Aorta (tissue), 5 donors: ENCODE data around the gene IL4I1. TPM values are rescaled to one million over a fixed set of nuclear protein-coding genes. Genes with fewer than 3 reads are reported as not detected.

ENCODE experiments used
- ATAC-seq: fragments of 200-7000 bp; cut with Tn5 transposase; one replicate; pipeline ENCODE4 v1.9.1; 2022; ENCODE audit warnings: moderate library complexity; ENCODE audit not compliant: low FRiP score
- DNase-seq, 2 donors: peaks; one replicate each; pipeline ENCODE4 v3.0.0-alpha.2; 2020
- H3K27ac ChIP-seq, 2 donors: one replicate each; pipeline ENCODE4 v1.5.1; 2013; ENCODE audit warnings: low read length in 2 of 2, mild to moderate bottlenecking in 2 of 2, moderate library complexity in 2 of 2, control low read depth in 1 of 2, inconsistent platforms in 1 of 2, low read depth in 1 of 2
- H3K27me3 ChIP-seq, 2 donors: one replicate each; pipeline ENCODE4 v1.6.1; 2013; ENCODE audit warnings: control low read depth in 1 of 2, low read length in 1 of 2, mild to moderate bottlenecking in 1 of 2, moderate library complexity in 1 of 2; ENCODE audit not compliant: insufficient read depth in 2 of 2, control insufficient read depth in 1 of 2
- H3K36me3 ChIP-seq, 2 donors: one replicate each; pipeline ENCODE4 v1.6.1; 2013; ENCODE audit warnings: control low read depth in 1 of 2, low read length in 1 of 2, mild to moderate bottlenecking in 1 of 2; ENCODE audit not compliant: insufficient read depth in 2 of 2, control insufficient read depth in 1 of 2
- H3K4me1 ChIP-seq, 2 donors: one replicate each; pipeline ENCODE4 v1.6.1; 2013; ENCODE audit warnings: low read length in 2 of 2, control low read depth in 1 of 2, mild to moderate bottlenecking in 1 of 2, moderate library complexity in 1 of 2; ENCODE audit not compliant: insufficient read depth in 2 of 2, control insufficient read depth in 1 of 2
- H3K4me3 ChIP-seq, 2 donors: one replicate each; pipeline ENCODE4 v1.5.1; 2013; ENCODE audit warnings: low read length in 2 of 2, control low read depth in 1 of 2, mild to moderate bottlenecking in 1 of 2
- H3K9me3 ChIP-seq: one replicate; pipeline ENCODE4 v1.6.1; 2013; ENCODE audit warnings: mild to moderate bottlenecking, low read length; ENCODE audit not compliant: control insufficient read depth
- WGBS, 2 donors: extraction: QIAGEN DNeasy Blood & Tissue Kit; methylation state at CpG; one replicate each; pipeline ENCODE4 v1.1.7; 2013; 5-methylcytosine and 5-hydroxymethylcytosine counted together
- intact Hi-C, 2 donors: fragments of 100-400 bp; cut with DNase I; formaldehyde crosslinking; loops; one replicate each; pipeline versions ENCODE4 v1.14.2 to v1.15.0; 2022
- polyA plus RNA-seq, 2 donors: library from polyadenylated mRNA; stranded (reverse); fragments of 200-250 nt; gene quantifications; one replicate each; pipeline ENCODE4 v1.2.3, GENCODE V29; 2013
- total RNA-seq, 2 donors: library from RNA; stranded (reverse); fragmentation: NEBNext Ultra II Directional; extraction: Animal tissue kit (Norgen Biotek cat#: 25700); gene quantifications; one replicate each; pipeline ENCODE4 v1.2.1, GENCODE V29; 2021
- donor health status: healthy with polysubstance abuse.
- donor health status: Bipolar disorder and iron deficiency.
- donor health status: DM: no; HTN: no; CAD: no.
- donor health status: DM: no; HTN: no; CAD: no.
- donor health status: DM: yes; HTN: yes; CAD: no.

The IL4I1 gene
- total and polyA plus RNA-seq, 4 donors: 0.50 to 7.2 (median 0.84) TPM; not detected in 1

GRCh38 chr19:49892716-49893115 lies 4.0 kb downstream of the IL4I1 start:
- ATAC-seq (no peak), DNase-seq (no peak)
- no peaks in the 10 kb centered on the region for H3K36me3 ChIP-seq
- no peaks in the 10 kb centered on the region for H3K27me3 ChIP-seq
- no peaks in the 10 kb centered on the region for H3K9me3 ChIP-seq
- no peak overlapping the region for H3K27ac ChIP-seq
- no peaks in the 10 kb centered on the region for H3K4me1 ChIP-seq
- intact Hi-C loops: no loop called here
- no peak overlapping the region for H3K4me3 ChIP-seq
- 93 to 100% methylated on average over 1 of the region's 1 CpG for WGBS, 2 donors

- Histone ChIP-seq H3K4me3 (no peak overlapping the region), H3K4me1 (no peaks in the 10 kb centered on the region), H3K27ac (no peak overlapping the region), H3K9me3 (no peaks in the 10 kb centered on the region), H3K27me3 (no peaks in the 10 kb centered on the region), H3K36me3 (no peaks in the 10 kb centered on the region)
- 79 to 83% methylated on average over 17 of the region's 17 CpGs for WGBS, 2 donors
- intact Hi-C loops: no loop called here
- DNase-seq (no peak), ATAC-seq (no peak)
Observed at GRCh38 chr19:49891393-49891792, 5.3 kb downstream of the IL4I1 start.

GRCh38 chr19:49890349-49891311 lies 6.1 kb downstream of the IL4I1 start:
- peak; percentile 2 for ATAC-seq
- no peak for DNase-seq
- Histone ChIP-seq H3K27ac (no peak overlapping the region), H3K4me3 (no peak overlapping the region), H3K9me3 (no peaks in the 10 kb centered on the region), H3K27me3 (no peaks in the 10 kb centered on the region), H3K4me1 (no peaks in the 10 kb centered on the region), H3K36me3 (no peaks in the 10 kb centered on the region)
- intact Hi-C loops: no loop called here
- 12 to 14% methylated on average over 57 to 69 of the region's 69 CpGs for WGBS, 2 donors

GRCh38 chr19:49889687-49890348 lies 6.9 kb downstream of the IL4I1 start:
- ATAC-seq: peak; percentile 72
- DNase-seq: peak; percentile 83 to 93
- intact Hi-C loops: no loop called here
- Histone ChIP-seq H3K9me3 (no peaks in the 10 kb centered on the region), H3K4me3 (no peak overlapping the region), H3K27me3 (no peaks in the 10 kb centered on the region), H3K4me1 (no peaks in the 10 kb centered on the region), H3K36me3 (no peaks in the 10 kb centered on the region), H3K27ac (no peak overlapping the region)
- 22 to 28% methylated on average over 50 to 71 of the region's 71 CpGs for WGBS, 2 donors

- 94 to 96% methylated on average over 23 of the region's 23 CpGs for WGBS, 2 donors
- Histone ChIP-seq H3K4me1 (no peaks in the 10 kb centered on the region), H3K27ac (no peak overlapping the region), H3K9me3 (no peaks in the 10 kb centered on the region), H3K4me3 (no peak overlapping the region), H3K36me3 (peaks cover 3 to 5% of the 10 kb centered on the region in 2 donors), H3K27me3 (no peaks in the 10 kb centered on the region)
- intact Hi-C loops: no loop called here
- DNase-seq: no peak
- ATAC-seq: no peak
Observed at GRCh38 chr19:49889038-49889686, 7.5 kb downstream of the IL4I1 start.

GRCh38 chr19:49888510-49888824 lies 8.2 kb downstream of the IL4I1 start:
- ATAC-seq (no peak), DNase-seq (no peak)
- intact Hi-C loops: no loop called here
- peaks cover 3 to 7% of the 10 kb centered on the region in 2 donors for H3K36me3 ChIP-seq
- H3K27me3 ChIP-seq: no peaks in the 10 kb centered on the region
- H3K4me3 ChIP-seq: no peak overlapping the region
- no peak overlapping the region for H3K27ac ChIP-seq
- WGBS, 2 donors: 88 to 90% methylated on average over 11 to 18 of the region's 18 CpGs
- no peaks in the 10 kb centered on the region for H3K4me1 ChIP-seq
- H3K9me3 ChIP-seq: no peaks in the 10 kb centered on the region

- 75 to 86% methylated on average over 50 to 54 of the region's 54 CpGs for WGBS, 2 donors
- intact Hi-C loops: no loop called here
- Histone ChIP-seq H3K27ac (no peak overlapping the region), H3K4me3 (no peak overlapping the region), H3K4me1 (no peaks in the 10 kb centered on the region), H3K36me3 (peaks cover 3 to 11% of the 10 kb centered on the region in 2 donors), H3K27me3 (no peaks in the 10 kb centered on the region), H3K9me3 (no peaks in the 10 kb centered on the region)
- ATAC-seq (no peak), DNase-seq (no peak)
Observed at GRCh38 chr19:49887665-49888509, 8.8 kb downstream of the IL4I1 start.

GRCh38 chr19:49887037-49887664 lies 9.5 kb downstream of the IL4I1 start:
- H3K27ac ChIP-seq: no peak overlapping the region
- intact Hi-C loops: no loop called here
- DNase-seq (no peak), ATAC-seq (no peak)
- H3K36me3 ChIP-seq: peaks cover 3 to 14% of the 10 kb centered on the region in 2 donors
- no peaks in the 10 kb centered on the region for H3K4me1 ChIP-seq
- H3K27me3 ChIP-seq: no peaks in the 10 kb centered on the region
- WGBS, 2 donors: 80 to 83% methylated on average over 21 to 23 of the region's 23 CpGs
- no peak overlapping the region for H3K4me3 ChIP-seq
- H3K9me3 ChIP-seq: no peaks in the 10 kb centered on the region
